Measurements from ENCODE around the gene ZNF610.

- no peak for TF ChIP-seq JUNB (IDR thresholded peaks at IDR 0.05)
- TF ChIP-seq CTCF (IDR thresholded peaks at IDR 0.05): no peak
- TF ChIP-seq ESRRA (IDR thresholded peaks at IDR 0.05; ENCODE audit: borderline replicate concordance, low read length): no peak
- TF ChIP-seq CEBPB (IDR thresholded peaks at IDR 0.05): no peak
- no peak for TF ChIP-seq RFX5 (IDR thresholded peaks at IDR 0.05)
- TF ChIP-seq POLR2A (IDR thresholded peaks at IDR 0.05; ENCODE audit: low read length): no peak
- no peak for TF ChIP-seq USF2 (IDR thresholded peaks at IDR 0.05)
Observed at GRCh38 chr19:52345162-52345561, 9.1 kb downstream of the ZNF610 start.

Data from A549 (cell line).